ENCODE results near the gene KIF4B. TPM values are rescaled to one million over a fixed set of nuclear protein-coding genes. Genes with fewer than 3 reads are reported as not detected.

The KIF4B gene
- total RNA-seq, 1 donor from 2014 or later: 0.13 TPM

DNA sequence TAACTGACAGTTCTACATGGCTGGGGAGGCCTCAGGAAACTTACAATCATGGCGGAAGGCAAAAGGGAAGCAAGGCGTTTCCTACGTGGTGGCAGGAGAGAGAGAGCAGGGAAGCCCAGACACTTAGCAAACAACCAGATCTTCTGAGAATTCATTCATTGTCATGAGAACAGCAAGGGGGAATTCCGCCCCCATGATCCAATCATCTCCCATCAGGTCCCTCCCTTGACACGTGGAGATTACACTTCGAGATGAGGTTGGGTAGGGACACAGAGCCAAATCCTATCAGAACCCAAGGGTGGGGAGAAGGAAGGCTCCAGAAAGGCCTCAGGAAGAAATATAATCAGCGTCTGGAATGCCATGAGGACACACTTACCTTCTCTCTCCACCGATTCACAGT is 34.3 kb downstream of the KIF4B start:
- intact Hi-C loops (cut with DNase I): no loop called here

DNA sequence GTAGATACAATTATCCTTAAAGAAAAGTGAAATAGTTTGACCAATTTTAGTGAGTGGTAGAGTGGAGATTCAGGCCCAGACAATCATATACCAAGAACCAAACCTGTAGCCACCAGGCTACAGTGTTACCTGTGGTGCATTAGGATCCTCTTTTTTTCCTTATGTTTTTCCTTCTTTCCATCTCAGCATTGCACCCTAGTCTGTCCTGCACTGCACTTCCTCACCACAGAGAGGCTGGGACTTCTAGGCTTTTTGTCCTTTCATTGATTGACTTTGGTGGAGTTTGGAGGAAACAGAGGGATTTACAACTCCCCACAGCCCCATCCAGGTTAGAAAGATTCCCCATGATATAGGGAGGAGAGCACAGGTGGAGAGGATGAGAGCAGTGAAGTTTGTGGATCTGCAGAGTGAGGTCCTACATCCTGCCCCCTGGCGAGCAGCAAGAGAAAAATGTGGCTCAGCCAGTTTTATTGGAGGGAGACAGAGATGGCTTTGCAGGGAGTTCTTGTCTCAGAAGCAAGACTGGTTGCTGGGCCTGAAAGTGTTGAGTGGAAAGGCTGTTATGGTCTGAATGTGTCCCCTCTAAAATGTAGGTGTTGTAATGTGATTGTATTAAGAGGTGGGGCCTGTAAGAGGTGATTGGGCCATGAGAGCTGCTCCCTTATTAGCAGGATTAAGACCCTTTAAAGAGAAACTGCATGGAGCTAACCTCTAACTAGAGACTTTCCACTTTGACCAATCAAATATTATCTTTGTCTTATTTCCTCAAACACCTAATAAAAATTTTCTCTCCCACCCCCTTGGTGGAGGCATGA is 36.2 kb downstream of the KIF4B start:
- intact Hi-C loops (cut with DNase I): loop anchor here (5.0 kb wide), 1 partner anchor 38 kb away; no protein-coding TSS in a partner anchor
- DNase-seq (ENCODE audit: low spot score): no peak

More for the DNA sequence above, 34.3 kb downstream of the KIF4B start:
- no peak for DNase-seq (ENCODE audit: low spot score)

DNA sequence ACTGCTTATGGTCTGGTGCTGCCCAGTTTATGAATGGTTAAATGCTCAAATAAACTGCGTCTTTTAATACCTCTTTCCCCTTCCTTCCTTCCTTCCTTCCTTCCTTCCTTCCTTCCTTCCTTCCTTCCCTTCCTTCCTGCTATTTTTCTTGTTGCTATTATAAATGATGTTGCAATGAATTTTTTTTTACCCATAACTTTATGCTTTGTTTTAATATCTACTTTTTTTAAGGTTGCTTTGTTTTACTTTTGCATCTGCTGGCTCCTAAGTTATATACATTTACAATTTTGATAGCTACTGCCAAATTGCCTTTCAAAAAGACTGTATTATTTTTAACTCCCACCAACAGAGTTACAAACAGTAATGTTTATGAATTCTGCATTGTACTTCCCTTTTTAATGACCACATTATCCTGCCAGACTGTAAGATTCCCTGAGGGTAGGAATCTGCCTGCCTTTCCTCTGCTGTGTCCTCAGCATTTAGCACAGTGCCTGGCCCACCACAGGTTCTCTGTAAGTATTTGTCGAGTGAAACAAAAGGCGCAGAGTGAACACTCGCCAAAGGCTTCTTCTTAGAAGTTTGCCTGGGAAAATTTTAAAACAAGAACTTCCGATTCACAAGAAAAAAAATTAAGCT is 36.9 kb downstream of the KIF4B start:
- no peak for DNase-seq (ENCODE audit: low spot score)
- intact Hi-C loops (cut with DNase I): loop anchor here (5.0 kb wide), 1 partner anchor 37 kb away; no protein-coding TSS in a partner anchor

DNA sequence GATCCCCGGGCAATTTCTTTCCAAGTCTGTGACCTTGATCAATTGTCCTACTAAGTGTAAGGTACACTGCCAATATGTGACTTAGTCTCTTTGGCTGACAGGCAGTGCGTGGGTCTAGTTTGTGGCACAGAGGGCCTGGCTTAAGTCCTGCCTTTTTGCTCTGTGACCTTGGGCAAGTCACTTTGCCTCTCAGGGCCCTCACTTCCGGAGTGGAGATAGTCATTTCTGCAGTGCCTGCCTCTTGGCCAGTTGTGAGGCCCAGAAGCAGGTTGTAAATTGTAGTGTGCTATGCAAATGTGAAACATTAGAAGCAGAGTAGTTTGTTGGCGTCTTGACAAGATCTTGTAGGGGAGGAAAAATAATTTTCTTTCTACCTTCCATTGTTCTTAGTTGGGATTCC is 39.0 kb downstream of the KIF4B start:
- DNase-seq (ENCODE audit: low spot score): no peak
- intact Hi-C loops (cut with DNase I): loop anchor here (5.0 kb wide), 1 partner anchor 35 kb away; no protein-coding TSS in a partner anchor

GRCh38 chr5:155053501-155053900 is 39.9 kb downstream of the KIF4B start:
- intact Hi-C loops (cut with DNase I): loop anchor here (5.0 kb wide), 1 partner anchor 34 kb away; no protein-coding TSS in a partner anchor
- DNase-seq (ENCODE audit: low spot score): no peak

DNA sequence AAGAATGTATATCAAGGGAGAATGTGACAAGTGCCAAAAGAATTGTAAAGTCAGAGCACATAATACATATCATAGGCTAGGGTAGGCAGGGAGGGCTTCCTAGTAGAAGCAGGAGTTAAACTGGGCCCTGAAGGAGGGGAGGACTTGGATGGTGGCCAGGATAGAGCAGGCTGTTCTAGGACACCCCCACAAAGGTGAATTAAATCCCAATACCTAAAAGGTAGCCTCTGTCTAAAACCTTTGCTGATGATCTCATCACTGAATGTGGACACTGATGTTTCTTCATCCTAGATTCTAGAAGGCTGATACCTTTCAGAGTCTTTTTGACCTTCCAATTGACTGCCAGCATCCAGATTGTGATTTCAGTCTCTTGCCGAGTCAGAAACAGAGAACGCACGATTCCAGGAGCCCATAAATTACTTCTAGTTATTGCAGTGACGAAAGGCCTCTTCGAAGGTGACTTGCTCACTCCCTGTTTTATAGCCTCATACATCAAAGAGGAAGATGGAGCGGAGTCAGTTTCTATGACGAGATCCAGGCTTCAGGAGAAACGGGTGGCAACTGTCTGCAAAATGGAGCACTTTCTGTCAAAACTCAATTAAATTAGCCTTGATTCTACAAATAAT is 43.2 kb downstream of the KIF4B start:
- intact Hi-C loops (cut with DNase I): no loop called here
- no peak for DNase-seq (ENCODE audit: low spot score)

DNA sequence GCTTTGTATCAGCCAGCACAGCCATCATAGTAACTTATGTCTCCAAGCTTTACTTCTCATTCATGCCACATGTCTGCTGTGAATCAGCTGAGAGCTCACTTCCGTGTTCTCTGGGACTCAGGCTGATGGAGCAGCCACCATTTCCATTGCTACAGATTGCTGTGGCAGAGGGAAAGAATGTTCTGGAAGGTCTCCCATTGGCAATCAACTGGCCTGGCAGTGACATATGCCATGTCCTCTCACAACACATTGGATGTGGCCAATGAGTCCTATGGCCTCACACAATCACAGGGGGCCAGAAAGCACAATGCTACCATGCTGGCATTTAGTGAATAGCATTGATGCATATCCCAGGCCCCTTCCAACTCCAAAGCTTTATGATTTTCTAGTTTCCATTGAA is 44.1 kb downstream of the KIF4B start:
- no peak for DNase-seq (ENCODE audit: low spot score)
- intact Hi-C loops (cut with DNase I): no loop called here

- no peak for DNase-seq (ENCODE audit: low spot score)
- intact Hi-C loops (cut with DNase I): no loop called here
These were observed 51.0 kb downstream of the KIF4B start for GRCh38 chr5:155064580-155064979.

DNA sequence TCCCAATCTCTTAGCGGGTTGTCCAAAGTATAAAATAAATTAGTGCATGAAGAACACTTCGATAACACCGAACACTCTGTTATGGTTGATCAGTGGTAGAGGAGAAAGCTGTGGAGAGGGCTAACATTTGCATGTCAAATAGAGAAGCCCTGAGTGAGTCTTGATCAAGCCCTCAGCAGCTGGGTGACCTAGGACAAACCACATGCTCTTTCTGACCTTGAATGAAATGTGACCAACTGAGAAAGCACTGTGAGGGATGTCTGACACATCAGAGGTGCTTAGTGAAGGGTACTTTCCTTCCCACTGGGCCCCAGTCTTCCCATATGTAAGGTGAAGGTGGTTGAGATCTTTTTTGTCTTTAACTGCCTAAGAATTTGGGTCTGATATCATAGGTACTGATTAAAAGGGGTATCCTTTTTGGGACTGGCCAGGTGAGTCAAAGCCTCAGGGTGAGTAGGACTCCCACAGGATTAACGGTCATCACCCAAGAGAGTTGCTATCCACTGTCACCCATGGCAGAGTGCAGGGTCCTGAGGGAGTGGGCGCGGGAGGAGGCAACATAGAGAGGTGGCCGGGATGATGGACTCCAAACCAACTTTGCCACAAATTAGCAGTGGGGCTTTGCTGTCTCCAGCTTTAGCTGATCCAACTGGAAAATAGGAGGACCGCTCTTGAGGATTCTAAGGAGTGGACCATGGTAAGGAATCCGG is 53.5 kb downstream of the KIF4B start:
- no peak for DNase-seq (ENCODE audit: low spot score)
- intact Hi-C loops (cut with DNase I): no loop called here

Other genes starting within 250 kb of the KIF4B start
- 10.1 TPM for gene FAXDC2, start 163.2 kb upstream of the KIF4B start, total RNA-seq
- 22.5 TPM for gene CNOT8, start 155.1 kb upstream of the KIF4B start, total RNA-seq
- gene GEMIN5, start 75.5 kb upstream of the KIF4B start, total RNA-seq: 14.2 TPM
- gene MRPL22, start 72.7 kb upstream of the KIF4B start, total RNA-seq: 60.8 TPM